SIG-M5 treated with dmso at 0.1 percent for 504 hours (cell line): ENCODE measurements around the gene DCLRE1A.

Source experiments
- DNase-seq: peaks from one replicate; lab custom pipeline; 2025; ENCODE audit not compliant: unreplicated experiment; lab: John Stamatoyannopoulos, UW

The DCLRE1A gene

DNA sequence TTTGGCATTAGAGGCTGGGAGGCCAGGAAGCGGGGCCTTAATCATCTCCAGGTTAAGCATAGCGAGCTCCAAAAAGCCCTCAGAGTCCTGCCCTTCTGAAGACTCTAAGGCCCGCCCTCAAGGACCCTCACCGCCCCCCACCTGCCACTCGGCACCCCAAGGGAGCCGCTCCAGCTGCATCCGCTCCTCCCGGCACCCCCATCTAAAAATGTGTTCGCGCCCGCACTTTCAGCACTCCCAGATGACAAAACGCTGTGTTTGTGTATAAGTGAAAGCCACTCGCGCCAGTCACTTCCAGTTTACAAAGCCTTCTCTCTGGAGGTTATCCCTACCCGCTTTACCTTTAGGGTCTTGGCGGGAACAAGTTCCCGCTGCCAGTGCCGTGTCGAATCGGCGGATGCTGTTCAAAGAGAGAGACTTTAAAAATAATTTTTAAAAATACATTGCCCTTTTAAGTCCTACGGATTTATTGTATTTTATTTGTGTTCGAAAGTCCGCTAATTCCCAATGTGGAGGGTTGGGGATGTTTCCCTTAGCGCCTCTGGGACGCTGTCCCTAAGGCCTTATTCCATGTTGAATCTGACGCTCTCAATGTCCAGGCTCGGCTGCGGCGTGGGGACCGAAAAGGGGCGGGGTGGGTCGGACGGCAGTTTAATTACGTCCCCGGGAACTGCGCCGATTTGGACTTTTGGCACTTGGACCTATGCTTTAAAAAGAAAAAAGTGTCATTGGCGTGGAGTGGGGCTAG is at the start of gene DCLRE1A, which contains the start of gene NHLRC2:
DCLRE1A (minus strand) TSS at position 70 of the 748 bp plus-strand sequence. CDS start 900 bp downstream, outside the sequence.
NHLRC2 (plus strand) TSS at position 649 of the 748 bp plus-strand sequence. CDS start 212 bp downstream, outside the sequence.
- DNase-seq = peak; percentile 68

DNA sequence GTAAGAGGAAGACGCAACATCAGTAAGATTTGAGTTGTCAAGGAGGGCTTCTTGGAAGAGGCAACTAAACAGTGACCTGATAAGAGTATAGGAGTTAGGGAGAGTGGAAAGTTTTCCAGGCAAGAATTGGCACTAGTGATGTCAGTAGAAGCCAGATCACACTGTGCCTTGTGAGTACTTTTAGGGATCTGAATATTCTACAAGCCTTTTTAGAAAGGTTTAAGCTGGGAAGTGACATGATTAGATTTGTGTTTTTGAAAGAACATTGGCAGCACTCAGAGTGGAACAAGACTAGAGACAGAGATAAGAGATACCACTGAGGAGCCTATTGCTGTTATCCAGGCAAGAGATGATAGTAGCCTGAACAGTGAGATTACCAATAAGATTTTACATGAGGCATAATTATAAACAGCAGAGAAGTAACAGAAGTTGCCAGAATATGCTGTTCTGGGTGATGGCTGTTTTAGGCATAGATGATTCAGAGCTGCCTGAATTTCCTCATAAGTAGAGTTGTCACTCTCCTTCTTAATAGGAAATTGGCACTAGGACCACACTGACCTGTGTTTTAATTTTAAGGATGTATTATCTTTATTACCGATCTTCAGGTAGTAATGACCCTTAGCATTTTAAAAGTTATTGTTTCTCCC is 46.2 kb upstream of the DCLRE1A start:
- no peak for DNase-seq

DNA sequence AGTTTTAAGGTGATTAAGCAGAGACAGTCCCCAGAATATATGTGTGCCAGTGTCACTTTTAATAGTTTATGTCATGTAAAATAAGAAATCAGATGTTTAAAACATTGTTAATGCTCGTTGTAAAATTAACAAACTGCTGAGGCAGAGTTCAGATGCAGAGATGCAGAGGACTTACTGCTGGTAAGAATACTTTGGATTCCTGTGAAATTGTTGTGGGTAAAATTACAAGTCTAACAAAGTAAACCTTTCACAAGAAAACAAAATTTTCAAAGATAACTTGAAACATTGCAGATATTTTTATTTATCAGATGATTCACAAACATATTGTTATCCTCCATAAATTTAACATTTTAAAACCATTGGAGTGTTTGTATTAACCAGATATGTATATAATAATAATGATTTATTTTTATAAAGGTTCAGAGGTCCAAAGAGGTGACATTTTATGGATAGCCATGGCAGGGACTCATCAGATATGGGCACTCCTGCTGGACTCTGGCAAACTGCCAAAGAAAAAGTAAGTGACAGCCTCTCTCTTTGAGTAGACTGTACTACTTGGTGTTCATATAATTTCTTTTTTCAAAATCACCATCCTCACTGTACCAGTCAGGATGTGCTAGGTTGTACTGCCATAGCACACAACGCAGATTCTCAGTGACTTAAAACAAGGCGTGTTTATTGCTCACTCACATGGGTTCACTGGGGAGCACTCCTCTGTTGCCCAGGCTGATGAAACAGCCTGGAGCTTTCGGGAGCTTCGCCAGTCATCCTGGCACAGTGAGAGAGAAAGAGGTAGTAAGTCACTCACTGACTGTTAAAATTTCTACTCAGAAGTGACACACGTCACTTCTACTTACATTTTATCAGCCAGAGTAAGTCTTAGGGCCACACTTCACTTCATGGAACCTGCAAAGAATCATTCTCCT is 44.1 kb upstream of the DCLRE1A start:
- no peak for DNase-seq

DNA sequence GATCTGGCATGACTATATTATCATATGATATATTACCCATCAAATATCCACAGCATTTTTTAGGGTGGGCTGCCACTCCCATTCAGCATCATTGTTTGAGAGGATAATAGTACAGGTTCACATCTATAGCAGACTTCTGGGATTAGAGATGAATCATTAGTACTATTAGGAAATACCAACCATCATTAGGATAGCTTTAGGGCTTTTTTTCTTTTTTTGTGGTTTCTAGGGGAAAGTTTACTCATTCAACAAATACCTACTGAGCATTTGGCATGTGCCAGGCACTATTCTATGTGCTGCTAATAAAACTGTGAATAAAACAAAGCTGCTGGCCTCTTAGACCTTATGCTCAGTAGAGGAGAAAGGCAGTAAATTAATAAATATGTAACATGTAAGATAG is 41.1 kb upstream of the DCLRE1A start:
- DNase-seq = no peak

DNA sequence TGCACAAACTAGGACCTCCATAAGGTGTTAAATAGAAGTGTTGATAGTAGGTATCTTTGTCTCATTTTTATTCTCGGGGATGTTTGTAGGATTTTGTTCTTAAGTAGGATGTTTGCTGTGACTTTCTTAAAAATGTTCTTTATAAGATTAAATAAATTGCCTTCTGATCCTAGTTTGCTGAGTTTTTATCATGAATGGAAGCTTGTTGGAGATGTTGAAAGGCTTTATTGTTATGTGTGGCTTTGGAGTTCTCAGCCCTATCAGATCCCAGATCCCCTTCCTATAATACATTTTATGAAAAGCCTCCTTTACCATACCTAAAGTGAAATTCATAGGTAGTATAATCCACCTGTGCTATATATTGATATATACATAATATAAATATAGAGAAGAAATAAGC is 40.7 kb upstream of the DCLRE1A start:
- no peak for DNase-seq

DNA sequence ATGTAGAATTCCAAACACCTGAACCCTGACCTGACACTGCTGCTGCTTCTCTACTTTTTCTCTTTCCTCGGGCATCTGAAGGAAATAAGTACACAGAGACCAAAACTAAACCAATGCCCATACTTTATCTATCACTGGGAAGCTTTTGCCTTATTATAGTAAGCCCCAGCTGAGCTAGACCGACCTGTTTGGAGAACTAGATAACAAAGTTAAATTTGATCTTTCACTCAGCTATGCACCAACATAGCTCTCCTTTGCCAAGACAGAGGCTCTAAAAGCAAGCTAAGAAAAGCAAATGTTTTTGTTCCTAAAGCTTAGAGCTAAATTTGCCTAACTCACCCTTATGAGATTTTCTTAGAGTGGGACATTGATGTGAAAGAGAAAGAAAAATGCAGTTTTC is 39.7 kb upstream of the DCLRE1A start:
- DNase-seq = no peak

DNA sequence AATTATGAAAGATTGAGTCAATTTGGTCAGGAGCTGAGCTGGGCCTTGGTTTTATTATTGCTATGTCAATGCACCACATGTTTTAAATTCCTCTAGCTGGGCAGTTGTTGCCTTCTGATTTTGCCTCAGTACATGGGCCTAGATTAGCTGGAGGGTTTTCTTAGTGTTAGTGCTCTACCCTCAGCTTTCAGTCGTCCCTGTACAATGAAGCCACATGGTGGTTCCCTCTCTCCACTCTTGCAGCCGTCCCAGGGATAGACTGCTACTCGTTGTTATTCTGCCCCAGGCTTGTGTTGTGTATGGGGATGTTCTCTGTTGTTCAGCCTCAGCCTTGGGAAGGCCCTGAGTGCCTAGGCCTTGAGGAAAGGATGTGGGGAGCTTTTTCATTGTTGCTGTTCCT is 37.6 kb upstream of the DCLRE1A start:
- DNase-seq = no peak

DNA sequence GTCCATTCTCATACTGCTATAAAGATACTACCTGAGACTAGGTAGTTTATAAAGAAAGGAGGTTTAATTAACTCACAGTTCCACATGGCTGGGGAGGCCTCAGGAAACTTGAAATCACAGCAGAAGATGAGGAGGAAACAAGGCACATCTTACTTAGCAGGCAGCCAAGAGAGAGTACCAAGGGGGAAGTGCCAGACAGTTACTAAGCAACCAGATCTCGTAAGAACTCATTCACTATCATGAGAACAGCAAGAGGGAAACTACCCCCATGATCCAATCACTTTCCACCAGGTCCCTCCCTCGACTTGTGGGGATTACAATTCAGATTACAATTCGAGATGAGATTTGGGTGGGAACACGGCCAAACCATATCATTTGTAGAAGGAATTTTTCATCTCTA is 36.9 kb upstream of the DCLRE1A start:
- DNase-seq = peak; percentile 31

DNA sequence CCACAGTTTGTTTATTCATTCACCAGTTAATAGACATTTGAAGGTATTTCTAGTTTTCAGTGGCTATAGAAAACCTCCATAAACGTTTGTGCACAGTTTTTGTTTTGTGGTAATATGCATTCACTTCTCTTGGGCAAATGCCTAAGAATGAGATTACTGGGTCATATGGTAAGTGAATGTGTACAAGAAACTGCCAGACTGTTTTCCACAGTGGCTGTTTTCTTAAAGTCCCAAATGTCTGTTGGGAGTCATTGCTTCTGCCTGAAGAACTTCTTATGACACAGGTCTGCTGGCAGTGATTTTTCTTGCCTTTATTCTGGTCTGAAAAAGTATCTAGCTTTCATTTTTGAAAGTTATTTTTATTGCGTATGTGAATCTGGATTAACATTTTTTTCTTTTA is 36.0 kb upstream of the DCLRE1A start:
- DNase-seq = no peak

DNA sequence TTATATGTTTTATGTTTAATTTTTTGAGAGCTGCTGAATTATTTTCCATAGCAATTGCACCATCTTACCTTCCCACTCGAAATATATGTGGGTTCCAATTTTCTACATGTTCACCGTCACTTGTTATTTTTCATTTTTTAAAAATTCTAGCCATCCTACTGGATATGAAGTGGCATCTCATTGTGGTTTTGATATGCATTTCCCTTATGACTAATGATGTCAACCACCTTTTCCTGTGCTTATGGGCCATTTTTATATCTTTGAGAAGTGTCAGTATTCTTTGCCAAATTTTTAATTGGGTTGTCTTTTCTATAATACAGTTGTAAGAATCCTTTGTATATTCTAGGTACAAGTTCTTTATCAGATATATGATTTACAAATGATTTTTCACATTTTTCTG is 28.4 kb upstream of the DCLRE1A start:
- DNase-seq = no peak

DNA sequence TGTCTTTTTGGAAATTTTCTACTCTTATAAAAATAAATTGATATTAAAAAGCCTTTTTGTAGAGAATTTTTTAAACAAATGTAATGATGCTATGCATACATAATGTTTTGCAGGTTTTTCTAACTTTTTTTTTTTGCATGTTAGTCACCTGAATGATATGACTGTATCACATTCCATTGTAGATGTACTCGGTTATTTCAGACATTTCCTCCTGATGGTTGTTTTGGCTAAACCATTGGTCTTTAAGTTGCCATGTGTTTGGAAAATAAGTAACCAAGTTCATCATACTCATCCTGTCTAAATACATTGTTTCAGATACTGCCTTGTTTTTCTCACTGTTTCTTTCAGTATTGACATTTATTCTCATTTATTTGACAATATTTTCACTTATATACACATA is 26.4 kb upstream of the DCLRE1A start:
- no peak for DNase-seq

DNA sequence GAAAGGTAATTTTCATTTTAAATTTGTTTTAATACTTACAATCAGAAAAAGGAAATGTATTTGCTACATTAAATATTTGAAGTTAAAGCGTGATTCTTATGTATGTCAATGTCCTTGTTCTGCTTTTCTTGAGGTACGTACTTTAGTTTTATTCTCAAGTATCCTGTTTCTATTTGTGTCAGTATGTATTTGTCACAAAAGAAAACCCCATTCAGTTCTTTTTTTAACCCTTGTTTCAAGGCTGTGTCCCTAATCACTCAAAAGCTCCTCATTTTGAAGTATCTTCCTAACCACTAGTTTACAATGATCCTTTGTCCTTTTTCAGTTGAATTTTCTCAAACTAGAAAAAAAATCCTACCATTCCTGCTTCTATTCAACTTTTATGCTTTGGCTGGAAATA is 25.8 kb upstream of the DCLRE1A start:
- DNase-seq = no peak

DNA sequence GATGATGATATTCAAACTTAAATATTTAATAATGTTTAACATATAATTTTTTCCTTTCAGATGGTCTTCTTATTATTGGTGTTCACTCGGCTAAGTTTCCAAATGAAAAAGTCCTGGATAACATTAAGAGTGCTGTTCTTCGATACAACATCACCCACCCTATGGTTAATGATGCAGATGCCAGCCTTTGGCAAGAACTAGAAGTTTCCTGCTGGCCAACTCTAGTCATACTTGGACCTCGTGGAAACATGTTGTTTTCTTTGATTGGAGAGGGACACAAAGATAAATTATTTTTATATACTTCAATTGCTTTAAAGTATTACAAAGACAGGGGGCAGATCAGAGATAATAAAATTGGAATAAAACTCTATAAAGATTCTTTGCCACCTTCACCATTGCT is 22.6 kb upstream of the DCLRE1A start:
- DNase-seq = no peak

DNA sequence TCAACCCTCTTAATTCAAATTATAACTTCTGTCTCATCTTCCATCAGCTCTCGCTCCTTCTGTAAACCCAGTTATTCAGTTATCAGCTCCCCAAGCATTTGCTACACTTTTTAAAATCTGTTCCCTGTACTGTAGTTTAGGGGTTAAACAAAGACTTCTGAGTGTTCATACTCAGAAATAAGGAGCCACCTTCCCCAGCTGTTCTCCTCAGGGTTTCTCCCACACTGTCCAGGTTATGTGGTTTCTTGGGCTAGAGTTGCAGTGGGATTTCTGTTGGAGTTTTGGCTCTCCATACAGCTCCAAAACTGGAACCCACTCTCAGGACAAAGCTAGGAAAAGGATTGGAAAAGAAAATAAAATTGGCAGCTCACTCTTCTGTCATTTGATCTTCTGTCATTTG is 21.3 kb upstream of the DCLRE1A start:
- no peak for DNase-seq

DNA sequence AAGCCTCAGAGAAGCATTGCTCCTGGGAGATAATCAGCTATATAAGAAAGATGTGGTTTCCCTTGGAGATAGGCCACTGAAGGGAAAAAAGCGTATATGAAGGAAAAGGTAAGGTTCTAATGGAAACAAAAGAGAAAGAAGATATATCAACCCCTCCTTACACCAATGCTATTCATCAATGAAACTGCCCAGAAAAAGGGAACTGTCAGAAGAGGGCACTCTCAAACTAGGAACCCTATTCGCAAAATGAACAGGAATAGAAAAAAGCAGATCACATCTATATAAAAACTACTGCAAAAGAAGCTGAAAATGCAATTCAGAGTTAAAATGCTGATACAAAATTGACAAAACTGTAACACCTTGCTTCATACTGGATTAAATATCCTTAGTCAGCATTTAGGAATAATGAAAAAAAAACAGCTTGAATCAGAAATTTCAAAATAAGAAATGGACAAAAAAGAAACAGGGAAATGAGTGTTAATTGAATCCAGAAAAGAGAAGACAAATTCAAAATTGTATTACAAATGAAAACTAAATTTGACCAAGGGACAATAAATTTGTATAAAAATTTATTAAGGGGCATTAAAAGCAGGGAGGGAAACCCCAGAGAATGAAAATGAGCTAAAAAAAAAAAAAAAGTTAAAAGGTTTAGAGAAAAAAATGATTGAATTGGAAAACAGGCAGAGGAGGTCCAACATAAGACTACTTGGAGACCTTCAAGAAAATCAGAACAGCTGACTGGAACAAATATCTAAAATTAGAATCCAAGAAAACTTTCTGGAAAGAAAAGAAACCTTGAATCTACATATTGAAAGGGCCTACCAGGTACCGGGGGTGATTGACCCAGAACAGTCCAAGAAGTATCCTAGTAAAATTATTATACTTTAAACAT is 18.5 kb upstream of the DCLRE1A start:
- DNase-seq = no peak

DNA sequence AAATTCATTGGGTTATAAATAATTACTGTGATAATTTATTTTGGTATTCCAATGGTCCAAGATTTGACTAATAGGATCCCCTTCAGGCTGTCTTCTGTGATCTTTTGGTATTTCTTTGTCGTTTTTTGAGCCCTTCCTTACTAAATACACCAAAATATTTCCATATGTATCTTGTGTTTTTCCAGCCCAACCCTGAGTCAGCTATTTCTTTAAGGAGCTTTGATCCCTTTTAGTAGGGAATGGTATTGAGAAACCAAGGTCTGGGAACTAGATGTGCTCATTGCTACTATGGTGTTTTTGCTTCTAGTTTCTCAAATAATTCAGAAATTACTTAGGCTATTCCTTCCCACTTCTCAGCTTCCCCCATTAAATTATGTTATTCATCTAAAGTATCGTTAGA is 15.9 kb upstream of the DCLRE1A start:
- no peak for DNase-seq

DNA sequence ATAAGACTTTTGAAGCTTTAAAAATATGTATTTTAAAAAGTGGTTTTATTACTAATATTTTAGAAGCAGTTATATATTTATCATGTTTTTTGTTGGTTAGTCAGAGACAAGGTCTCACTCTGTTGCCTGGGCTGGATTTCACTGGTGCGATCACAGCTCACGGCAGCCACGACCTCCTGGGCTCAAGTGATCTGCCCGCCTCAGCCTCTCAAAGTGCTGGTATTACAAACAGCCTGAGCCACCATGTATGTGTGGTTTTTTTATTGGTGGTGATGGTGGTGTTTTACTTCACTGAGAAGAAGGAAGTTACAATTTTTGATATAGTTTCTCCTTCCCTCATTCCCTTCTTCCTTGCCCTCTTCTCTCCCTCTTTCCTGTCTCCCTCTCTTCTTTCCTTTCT is 14.0 kb upstream of the DCLRE1A start:
- peak; percentile 44 for DNase-seq

DNA sequence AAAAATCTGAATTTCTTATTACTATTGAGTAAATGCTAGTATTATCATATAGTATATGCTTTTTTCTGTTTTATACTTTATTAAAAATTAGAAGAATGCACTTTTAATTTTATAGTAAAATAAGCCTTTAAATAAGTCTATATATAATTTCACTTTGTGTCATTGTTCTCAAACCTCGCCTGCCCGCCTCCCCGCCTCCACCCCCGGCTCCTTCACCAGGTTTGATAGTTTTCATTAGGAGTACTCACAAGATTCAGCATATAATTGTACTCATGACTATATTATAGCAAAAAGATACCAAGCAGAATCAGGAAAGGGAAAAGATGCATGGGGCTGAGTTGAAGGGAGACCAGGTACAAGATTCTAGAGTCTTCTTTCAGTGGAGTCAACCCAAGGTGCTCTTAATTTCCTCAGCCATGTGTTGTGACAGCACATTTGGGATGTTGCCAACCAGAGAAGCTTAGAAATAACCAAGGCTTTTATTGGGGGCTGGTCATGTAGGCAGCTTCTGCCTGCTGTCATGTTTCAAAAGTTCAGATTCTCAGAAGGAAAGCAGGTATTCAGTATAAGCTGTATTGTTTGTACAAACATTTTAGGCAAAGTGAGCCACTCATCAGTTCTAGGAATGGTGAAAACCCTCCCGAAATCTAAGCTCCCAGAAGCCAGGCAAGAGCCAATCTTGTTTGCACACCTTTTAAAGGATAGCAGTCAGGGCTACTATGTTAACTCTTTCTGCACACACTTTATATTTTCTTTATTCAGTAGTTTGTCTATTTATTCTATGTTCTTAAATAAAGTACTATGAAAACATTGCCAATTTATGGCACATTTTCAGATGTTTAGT is 12.9 kb upstream of the DCLRE1A start:
- no peak for DNase-seq

DNA sequence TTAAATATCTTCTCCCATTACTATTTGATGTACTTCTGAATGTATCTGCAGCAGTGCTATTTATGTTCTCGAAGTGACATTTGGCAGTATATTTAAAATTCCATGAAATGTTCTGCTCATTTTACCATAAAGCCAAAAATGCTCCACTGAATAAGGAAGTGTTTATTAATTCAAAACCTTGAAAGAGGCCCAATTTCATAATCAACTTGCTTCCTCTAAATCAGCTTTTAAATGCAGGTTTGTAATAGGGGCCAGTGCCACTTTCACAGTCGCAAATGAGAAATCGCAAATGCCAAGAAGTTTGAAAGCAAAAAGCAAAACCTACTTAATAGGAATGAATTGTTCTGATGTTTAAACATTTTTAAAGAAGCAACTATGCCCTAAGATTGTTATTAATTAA is 12.0 kb upstream of the DCLRE1A start:
- peak; percentile 19 for DNase-seq

DNA sequence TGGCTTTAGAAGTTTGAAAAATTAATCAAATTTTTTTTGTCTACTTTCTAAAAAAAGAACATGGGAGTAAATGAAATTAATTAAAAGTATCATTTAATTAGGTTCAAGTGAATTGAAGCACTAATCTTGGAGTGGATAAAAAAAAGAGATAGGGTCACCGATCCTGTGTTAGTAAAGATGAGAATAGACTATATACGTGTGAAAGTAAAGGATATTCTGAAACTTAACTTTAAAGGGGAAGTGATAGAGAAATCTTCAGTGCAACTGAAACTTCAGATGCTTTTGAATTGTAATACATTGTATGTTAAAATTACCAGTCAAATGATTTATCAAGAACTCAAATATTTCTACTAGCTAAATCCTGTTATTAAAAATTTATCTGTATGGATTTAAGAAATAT is 5.4 kb upstream of the DCLRE1A start:
- DNase-seq = no peak
